Dedifferentiated amniotic fluid mesenchymal stem cell (primary cell): Measurements from ENCODE around the gene ARFGAP2.
A peak's percentile ranks its signal among the peaks of the same experiment; 100 is the strongest.
"Not testable (repeated sequence)": the region's sequence is repeated elsewhere in the genome, so short reads cannot be mapped to it uniquely, and the experiment has no call there.

Experiments used
- DNase-seq: peaks from one replicate; pipeline ENCODE4 v3.0.0-alpha.2; 2016; ENCODE audit errors: extremely low spot score

Gene ARFGAP2

DNA sequence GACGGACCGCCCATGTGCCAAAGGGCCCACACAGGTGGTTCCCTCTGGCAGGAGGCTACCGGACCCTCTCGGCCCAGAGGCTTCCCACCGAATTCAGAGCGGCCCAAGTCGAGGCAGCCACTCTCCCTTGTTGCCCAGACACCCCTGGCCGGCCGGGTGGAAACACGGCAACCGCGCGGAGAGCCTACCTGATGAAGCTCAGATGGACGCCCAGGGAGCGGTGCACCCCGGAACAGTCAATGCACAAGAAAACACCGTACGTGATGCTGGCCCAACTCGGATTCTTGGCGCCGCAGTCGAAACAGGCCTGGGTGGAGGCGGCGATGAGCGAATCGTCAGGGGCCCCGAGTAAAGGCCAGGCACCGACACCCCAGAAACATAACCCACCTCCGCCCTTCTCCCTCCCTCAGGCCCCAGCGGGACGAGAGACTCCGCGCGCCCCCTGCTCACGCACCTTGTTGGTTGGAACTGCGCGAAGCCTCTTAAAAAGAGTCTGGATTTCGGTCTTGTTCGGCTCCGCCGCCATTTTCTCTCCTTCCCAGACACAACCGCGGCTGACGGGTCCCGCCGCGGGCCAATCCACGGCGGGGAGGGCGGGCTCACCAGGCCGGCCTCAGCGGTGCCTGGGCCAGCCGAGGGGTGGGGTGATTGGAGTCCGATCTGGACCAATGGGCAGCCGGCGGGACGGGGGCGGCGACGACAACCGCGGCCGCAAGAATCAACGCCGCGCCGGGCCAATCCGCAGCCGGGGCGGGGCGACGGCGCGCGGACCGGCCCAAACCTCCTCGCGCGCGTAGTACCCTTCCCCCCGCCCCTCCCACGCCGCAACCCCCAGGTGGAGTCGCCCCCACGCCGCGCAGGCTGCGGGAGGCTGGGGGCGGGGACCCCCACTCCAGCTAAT is at the start of gene ARFGAP2:
TSS of gene ARFGAP2 (minus strand) at position 552 of the 901 bp plus-strand sequence. CDS start at position 526, 26 bp downstream.
- DNase-seq, result peak; percentile 95

DNA sequence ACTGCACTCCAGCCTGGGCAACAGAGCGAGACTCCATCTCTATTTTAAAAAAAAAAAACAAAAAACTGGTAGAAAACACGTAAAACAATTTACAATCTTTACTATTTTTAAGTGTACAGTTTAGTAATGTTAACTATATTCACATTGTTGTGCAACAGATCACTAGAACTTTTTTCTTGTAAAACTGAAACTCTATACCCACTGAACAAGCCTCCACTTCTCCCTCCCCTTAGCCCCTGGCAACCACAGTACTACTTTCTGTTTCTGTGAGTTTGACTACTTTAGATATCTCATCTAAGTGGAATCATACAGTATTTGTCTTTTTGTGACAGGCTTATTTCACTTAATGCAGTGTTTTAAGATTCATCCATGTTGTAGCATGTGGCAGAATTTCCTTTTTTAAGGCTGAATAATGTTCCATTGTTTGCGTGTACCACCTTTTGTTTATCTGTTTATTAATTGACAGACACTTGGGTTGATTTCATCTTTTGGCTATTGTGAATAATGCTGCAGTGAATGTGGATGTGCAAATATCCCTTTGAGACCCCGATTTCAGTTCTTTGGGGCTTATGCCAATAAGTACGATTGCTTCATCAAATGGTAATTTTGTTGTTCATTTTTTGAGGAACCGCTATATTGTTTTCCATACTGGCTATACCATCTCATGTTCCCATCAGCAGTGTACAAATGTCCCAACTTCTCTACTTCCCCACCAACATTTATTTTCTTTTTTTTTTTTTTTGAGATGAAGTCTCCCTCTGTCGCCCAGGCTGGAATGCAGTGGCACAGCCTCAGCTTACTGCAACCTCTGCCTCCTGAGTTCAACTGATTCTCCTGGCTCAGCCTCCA is 49.1 kb upstream of the ARFGAP2 start:
- peak; percentile 72 for DNase-seq

DNA sequence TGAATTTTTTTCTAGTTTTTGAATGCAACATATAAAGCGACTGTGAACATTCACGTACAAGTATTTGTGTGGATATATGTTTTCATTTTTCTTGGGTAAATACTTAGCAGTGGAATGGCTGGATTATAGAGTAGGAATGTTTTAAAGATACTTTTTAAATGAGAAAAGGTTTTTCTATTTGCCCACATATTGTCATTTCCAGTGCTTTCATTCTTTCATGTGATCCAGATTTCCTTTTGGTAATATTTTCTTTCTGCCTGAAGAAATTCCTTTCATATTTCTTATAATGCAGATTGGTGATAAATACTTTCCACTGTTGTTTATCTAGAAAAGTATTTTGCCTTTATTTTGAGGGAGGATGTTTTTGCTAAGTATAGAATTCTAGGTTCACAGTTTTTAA is 46.0 kb upstream of the ARFGAP2 start:
- peak; percentile 15 for DNase-seq

DNA sequence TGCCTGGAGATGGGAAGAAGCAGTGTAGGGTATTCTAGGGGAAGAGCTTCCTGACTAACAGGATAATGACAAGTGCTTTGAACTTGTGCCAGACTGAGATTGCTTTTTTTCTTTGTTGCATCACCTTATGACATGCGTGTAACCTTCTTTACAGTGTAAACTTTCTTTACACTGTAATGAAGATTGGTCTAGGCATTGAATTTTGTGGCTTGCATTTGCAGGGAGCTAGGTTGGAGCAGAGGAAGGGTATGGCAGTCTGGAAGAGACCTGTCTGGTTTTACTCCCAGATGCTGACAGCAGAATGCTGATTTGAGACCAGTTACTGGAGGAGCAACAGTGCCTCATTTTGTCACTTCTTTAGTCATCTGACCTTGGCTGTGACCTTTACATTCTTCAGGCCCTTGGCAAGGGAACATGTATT is 43.7 kb upstream of the ARFGAP2 start:
- no peak for DNase-seq

DNA sequence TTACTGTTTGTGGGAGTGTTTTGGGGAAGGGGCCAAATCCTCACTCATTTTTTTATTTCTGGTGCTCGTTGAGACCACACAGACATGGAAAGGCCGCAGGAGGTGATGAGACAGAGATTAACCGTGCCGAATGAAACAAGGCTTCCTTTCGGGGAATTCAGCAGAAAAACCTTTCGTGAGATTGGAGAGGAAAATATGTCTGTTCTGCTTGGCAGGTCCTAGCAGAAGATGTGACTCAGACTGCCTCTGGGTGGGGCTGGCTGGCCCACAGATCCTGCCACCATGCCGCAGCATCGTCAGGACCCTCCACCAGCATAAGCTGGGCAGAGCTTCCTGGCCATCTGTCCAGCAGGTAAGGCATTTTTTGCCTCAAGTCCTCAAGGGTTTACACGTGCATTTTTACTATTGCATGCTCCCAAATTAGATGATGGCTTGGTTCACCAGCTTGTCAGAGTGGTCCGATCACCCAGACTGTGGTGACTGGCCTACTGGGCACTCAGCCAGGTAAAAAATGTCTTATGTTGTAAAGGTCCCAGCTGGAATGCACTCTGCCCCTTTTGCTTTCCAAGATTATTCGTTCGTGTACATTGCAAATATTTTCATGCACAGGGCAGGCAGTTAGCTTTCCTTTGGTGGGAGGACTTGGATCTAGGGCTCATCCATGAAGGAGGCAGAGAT is 39.6 kb upstream of the ARFGAP2 start:
- DNase-seq, result peak; percentile 76

DNA sequence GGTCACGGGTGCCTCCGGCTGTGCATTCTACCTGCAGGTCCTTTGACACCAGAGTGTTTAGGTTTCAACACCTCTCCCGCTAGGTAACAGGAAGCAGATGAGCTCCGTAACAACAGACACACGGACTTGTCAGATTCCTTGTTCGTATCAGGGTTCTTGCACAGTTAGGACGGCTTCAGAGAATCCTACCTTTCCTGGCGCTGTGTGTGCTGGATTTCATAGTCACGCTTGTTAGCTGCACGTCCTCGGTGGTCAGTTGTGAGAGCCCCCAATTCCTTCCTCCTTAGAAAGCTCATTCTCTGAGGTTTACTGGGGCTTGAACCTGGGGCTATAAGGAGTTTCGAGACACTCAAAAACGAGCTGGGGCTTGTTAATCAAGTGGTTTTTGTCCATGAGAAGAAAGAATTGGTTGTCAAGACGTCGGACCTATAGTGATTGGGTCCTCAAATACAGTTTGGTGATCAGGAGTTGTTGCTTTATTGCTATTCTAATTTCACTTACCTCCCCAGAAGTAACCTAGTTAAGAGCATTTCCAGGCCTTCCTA is 38.8 kb upstream of the ARFGAP2 start:
- no peak for DNase-seq

DNA sequence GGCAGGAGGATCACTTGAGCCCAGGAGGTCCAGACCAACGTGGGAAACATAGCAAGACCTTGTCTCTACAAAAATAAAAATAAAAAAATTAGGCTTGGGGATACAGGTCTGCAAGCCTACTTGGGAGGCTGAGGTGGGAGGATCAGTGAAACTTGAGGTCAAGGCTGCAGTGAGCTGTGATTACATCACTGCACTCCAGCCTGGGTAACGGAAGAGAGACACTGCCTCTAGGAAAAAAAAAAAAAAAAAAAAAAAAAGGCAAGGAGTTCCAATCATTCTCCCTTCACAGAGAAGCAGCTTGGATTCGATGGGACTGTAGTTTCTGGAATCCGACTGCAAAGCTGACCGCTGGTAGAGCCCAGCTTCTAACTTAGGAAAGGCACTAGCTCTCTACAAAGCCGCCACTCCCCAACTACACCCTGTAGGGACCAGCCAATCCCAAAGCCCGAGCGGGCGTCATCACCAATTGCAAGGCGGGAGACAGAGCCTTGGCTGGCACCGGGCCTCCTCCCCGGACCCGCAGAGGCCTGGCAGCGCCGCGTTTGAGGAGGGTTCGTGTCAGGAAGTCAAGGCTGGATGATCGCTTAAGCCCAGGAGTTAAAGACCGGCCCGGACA is 37.4 kb upstream of the ARFGAP2 start:
- peak; percentile 78 for DNase-seq

DNA sequence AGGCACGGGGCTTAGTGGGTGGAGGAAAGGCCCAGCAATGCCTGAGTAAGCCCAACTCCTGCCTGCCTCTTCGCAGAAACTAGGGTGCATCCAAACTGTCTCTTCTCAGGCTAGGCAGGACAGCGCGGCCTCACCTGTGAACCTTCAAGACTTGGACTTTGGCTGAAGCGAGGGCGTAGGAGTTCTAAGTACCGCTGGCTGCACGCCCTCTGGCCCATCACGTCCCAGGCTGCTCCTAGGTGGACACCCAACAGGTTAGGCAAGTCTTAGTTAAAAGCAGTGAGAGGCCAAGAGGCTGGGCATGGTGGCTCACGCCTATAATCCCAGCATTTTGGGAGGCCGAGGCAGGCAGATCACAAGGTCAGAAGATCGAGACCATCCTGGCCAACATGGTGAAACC is 36.3 kb upstream of the ARFGAP2 start:
- DNase-seq, result no peak

DNA sequence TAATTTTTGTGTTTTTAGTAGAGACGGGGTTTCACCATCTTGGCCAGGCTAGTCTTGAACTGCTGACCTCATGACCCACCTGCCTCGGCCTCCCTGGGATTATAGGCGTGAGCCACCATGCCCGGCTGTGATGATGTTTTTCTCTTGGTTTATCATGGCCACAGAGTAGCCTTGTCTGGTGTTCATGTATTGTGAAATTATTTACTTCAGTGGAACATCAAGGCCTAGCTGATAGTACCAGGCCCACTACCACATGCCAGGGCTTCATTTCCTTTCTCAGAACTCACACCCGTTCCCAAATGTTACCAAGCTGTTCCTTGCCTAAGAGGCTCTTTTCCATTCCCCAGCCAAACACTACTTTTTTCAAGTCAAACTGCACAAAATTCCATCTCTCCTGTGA is 31.9 kb upstream of the ARFGAP2 start:
- DNase-seq, result no peak

DNA sequence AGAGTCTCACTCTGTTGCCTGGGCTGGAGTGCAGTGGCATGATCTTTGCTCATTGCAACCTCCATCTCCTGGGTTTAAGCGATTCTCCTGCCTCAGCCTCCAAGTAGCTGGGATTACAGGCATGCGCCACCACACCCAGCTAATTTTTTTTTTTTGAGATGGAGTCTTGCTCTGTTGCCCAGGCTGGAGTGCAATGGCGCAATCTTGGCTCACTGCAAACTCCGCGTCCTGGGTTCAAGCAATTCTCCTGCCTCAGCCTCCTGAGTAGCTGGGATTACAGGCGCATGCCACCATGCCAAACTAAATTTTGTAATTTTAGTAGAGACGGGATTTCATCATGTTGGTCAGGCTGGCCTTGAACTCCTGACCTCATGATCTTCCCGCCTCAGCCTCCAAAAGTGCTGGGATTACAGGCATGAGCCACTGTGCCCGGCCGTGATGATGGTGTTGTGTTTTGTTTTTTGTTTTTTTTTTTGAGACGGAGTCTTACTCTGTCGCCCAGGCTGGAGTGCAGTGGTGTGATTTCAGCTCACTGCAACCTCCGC is 31.4 kb upstream of the ARFGAP2 start:
- not testable (repeated sequence) for DNase-seq

DNA sequence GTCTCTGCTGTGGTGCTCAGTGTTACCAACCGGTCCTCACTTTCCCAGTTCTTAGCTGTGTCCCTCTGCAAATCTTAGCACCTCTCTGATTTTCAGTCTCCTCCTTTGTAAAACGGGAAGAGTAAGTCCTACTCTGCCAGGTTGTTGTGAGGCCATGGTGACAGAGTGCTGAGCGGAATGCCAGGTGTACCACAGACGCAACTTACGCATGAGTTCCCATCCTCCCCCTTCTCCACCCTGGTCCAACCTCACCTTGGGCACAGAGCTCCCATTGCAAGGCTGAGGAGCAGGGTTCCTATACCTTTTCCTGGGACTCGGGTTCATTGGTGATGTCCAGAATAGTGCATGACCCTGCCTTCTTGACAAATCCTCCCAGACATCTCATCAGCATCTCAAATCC is 30.8 kb upstream of the ARFGAP2 start:
- no peak for DNase-seq

DNA sequence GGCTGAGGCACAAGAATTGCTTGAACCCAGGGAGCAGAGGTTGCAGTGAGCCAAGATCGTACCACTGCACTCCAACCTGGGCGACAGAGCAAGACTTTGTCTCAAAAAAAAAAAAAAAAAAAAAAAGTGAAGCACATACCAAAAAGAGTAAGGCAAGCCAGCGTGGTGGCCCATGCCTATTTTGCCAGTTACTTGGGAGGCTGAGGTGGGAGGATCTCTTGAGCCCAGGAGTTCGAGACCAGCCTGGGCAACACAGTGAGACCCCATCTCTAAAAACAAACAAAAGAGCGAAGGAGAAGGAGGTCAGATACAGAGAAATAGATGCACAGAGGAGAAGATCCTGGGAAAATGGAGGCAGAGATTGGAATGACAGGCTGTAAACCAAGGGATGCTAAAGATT is 29.9 kb upstream of the ARFGAP2 start:
- not testable (repeated sequence) for DNase-seq

DNA sequence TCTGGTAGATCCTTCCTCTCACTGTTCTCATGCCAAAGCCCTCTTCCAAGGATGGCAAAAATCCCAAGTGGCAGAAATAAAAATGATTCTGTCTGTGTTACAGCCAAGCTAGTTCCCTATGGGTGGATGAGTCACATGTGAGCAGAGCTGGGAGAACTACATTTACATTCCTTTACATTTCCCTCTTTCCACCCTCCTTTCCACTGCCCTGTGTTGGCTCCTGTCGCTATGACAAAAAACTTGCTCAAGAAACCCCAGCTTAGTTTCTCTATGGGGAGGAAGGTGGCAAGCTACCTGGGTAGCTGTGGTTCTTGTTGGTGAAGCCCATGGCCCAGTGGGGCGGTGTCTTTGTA is 27.9 kb upstream of the ARFGAP2 start:
- DNase-seq, result peak; percentile 69

DNA sequence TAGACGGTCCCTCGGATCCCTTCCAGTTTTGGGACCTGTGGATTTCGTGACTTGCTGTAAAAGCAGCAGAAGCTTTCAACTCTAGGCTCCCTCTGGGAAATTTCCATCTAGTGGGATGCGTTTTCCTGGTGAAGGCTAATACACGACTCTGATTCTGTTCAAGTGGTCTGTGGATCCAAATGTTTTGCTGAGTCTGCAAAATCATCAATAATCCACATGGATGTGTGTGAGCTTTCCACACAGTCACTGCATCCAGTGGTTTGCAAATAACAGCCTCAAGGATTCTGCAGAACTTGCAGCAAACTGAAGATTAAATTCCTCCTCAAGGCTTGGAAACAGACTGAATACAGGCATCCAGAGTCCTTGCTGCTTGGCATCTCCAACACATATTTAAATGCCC is 25.9 kb upstream of the ARFGAP2 start:
- no peak for DNase-seq

DNA sequence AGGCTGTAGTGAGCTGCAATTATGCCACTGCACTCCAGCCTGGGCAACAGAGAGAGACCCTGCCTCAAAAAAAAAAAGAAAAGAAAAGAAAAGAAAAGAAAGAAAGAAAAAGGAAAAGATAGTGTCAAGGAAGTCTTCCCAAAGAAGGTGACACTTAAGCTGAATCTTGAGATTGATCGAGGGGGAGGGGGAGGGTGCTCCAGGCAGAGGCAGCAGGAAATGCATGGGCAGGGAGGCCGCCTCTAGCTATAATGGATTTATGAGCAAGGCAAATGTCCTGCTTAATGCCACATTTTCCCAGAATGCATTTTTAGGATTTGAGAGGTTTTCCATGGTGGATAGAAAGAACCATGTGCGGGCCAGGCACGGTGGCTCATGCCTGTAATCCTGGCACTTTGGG is 24.3 kb upstream of the ARFGAP2 start:
- DNase-seq, result no peak

DNA sequence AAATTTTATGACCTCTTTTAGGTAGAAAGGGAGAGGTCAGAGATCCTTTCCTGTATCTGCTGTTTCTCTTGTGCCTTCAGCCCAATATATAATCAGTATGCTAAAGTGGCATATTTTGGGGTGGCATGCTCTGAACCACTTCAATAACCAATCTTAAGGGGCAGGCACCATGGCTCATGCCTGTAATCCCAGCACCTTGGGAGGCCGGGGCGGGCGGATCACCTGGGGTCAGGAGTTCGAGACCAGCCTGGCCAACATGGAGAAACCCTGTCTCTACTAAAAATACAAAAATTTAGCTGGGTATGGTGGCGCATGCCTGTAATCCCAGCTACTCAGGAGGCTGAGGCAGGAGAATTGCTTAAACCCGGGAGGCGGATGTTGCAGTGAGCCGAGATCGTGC is 21.5 kb upstream of the ARFGAP2 start:
- not testable (repeated sequence) for DNase-seq

DNA sequence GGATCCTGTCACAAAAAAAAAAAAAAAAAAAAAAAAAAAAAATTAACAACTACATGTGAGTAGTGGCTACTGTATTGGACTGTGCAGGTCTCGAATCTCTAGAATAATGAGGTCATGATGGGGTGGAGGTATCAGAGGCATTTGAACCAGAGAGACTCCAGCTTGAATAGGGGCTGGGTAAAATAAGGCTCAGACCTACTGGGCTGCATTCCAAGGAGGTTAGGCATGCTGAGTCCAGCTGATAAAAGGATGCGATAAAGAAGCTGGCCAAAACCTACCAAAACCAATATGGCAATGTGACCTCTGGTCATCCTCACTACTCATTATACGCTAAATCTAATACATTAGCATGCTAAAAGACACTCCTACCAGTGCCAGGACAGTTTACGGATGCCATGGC is 15.4 kb upstream of the ARFGAP2 start:
- DNase-seq, result no peak

DNA sequence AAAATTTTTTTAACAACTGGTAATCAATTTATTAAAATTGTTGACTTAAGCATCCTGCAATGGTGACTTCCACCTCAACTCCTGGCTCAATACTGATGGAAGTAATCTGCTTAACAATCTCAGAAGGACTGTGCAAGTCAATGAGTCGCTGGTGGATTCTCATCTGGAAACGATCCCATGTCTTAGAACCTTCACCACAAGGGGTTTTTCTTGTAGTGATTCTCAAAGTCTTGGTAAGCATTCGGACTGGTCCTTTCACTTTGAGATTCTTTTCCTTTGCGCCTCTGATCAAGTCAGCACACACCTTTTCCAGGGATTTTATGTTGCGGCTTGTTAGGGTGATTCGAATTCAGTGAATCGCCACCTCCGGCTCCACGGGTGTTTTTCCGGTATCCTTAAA is 14.5 kb upstream of the ARFGAP2 start:
- DNase-seq, result not testable (repeated sequence)

DNA sequence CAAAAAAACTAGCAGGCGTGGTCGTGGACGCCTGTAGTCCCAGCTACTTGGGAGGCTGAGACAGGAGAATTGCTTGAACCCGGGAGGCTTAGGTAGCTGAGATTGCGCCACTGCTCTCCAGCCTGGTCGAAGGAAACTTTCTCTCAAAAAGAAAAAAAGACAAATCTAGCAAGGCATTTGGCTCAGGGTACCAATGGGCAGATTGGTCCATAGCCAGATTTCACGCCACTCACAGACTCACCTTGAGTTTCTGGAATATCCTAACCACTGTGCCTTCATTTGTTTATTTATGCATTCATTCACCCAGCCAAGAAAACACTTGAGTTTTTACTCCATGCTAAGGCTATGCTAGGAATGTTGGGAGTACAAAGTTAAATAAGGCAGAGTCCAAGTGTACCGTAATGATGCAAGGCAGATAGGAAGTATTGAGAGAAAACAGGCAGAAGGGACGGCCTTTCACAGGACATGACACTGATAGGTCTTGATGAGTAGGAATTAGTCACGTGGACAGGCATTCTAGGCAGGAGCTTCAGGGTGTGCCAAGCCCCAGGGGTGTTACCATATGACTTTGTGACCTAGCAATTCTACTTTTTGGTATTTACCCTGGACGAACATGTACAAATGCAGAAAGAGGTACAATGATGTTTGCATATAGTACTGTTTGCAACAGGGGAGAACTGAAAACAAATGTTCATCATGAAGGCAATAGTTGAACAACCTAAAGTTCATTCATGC is 12.6 kb upstream of the ARFGAP2 start:
- DNase-seq, result peak; percentile 91

DNA sequence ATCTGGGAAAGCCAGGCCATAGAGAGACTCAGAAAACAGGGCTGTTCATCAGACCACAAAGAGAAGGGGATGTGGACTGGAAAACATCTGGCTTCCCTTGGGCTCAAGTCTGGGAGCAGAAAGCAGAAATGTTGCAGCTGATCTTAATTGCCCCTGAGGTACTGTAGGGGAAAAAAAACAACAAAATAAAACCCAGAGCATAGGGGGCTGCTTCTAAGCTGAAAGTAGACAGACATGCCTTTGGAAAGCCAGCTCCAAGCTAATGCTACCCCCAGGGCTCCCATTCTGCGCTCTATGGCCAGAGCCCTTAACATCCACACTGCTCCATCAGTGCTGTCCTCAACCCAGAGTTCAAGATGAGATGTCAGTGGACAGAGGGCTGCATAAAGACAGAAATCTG is 11.6 kb upstream of the ARFGAP2 start:
- no peak for DNase-seq

DNA sequence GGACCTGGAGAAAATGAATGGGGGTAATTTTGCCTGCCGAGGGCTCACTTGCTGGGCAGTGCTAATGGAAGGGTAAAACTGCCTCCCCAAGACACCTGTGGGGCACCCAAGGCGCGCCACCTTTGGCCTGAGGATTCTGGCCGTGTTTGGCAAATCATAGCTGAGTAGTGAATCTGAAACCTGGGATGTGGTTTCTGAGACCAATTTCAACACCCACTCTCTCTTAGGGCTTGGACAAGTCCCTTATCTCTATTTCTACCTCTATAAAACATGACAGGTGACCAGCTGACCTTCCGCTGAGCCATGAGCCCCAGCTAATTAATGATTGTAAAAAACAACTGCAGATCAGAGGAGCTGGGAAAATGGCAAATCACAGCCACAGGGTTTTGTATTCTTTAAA is 11.0 kb upstream of the ARFGAP2 start:
- DNase-seq, result no peak
